ENCODE measurements around the gene INTS2.

The INTS2 gene

DNA sequence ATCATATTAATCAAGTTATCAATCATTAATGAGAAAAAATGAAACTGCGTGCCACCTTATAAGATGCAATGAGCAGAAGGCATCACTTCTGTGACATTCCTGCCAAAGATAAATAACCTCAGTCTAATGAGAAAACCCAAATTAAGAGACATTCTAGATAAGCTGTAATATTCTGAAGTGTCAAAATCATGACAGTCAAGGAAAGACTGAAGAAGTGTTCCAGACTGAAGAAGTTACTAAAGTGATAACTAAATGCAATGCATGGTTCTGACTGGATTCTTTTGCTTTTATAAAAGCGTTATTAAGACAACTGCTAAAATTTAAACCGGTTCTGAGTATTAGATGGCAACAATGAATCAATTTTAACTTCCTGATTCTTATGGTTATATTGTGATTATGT, 95.3 kb downstream of the INTS2 start:
- TF ChIP-seq CTCF (IDR thresholded peaks at IDR 0.05), result no peak

DNA sequence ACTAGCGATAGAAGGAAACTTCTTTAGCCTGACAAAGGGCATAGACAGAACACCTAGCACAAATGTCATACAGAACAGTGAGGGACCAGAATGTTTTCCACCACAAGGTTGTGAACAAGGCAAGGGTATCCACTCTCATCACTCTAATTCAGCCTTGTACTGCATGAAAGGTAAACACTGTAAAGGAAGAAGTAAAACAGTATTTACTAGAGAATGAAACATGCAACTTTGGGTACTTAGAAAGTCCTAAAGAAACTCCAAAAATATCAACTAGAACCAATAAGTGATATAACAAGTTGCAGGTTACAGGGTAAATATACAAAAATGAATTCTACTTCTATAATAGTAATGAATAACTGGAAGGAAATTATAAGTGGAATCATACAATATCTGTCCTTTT, 96.7 kb downstream of the INTS2 start:
- TF ChIP-seq CTCF (IDR thresholded peaks at IDR 0.05), result no peak

GRCh38 chr17:61828694-61829093, 99.1 kb downstream of the INTS2 start:
- no peak for TF ChIP-seq CTCF (IDR thresholded peaks at IDR 0.05)

GRCh38 chr17:61827649-61828395, 100.0 kb downstream of the INTS2 start:
- no peak for TF ChIP-seq CTCF (IDR thresholded peaks at IDR 0.05)

GRCh38 chr17:61825448-61826137, 102.2 kb downstream of the INTS2 start:
- no peak for TF ChIP-seq CTCF (IDR thresholded peaks at IDR 0.05)

GRCh38 chr17:61822326-61823285, 105.2 kb downstream of the INTS2 start:
- no peak for TF ChIP-seq CTCF (IDR thresholded peaks at IDR 0.05)

GRCh38 chr17:61821655-61822054, 106.1 kb downstream of the INTS2 start:
- TF ChIP-seq CTCF (IDR thresholded peaks at IDR 0.05), result no peak
